Measurements from ENCODE around the gene TRIM38.

TRIM38 gene

GRCh38 chr6:26026833-26027490 is 64.4 kb downstream of the TRIM38 start:
- DNase-seq (ENCODE audit: low read depth in 2 of 2), result peak; percentile 85 to 88

GRCh38 chr6:26027491-26028211 is 65.0 kb downstream of the TRIM38 start:
- no peak for DNase-seq (ENCODE audit: low read depth in 2 of 2)

- DNase-seq (ENCODE audit: low read depth in 2 of 2), result no peak
These were observed 65.7 kb downstream of the TRIM38 start for GRCh38 chr6:26028212-26028745.

- no peak for DNase-seq (ENCODE audit: low read depth in 2 of 2)
These were observed 66.4 kb downstream of the TRIM38 start for GRCh38 chr6:26028746-26029569.

- no peak for DNase-seq (ENCODE audit: low read depth in 2 of 2)
These were observed 66.9 kb downstream of the TRIM38 start for GRCh38 chr6:26029570-26029856.

- DNase-seq (ENCODE audit: low read depth in 2 of 2), result no peak
These were observed 67.5 kb downstream of the TRIM38 start for GRCh38 chr6:26029857-26030653.

- DNase-seq (ENCODE audit: low read depth in 2 of 2), result no peak
These were observed 68.1 kb downstream of the TRIM38 start for GRCh38 chr6:26030716-26031115.

GRCh38 chr6:26031151-26031594 is 68.6 kb downstream of the TRIM38 start:
- DNase-seq (ENCODE audit: low read depth in 2 of 2), result no peak

- peak; percentile 66 to 80 for DNase-seq (ENCODE audit: low read depth in 2 of 2)
These were observed 69.2 kb downstream of the TRIM38 start for GRCh38 chr6:26031595-26032339.

- DNase-seq (ENCODE audit: low read depth in 2 of 2), result peak in 1 of 2 donors; percentile 27
These were observed 69.9 kb downstream of the TRIM38 start for GRCh38 chr6:26032340-26033084.

GRCh38 chr6:26033085-26033940 is 70.7 kb downstream of the TRIM38 start:
- peak in 1 of 2 donors; percentile 59 for DNase-seq (ENCODE audit: low read depth in 2 of 2)

- peak in 1 of 2 donors; percentile 41 for DNase-seq (ENCODE audit: low read depth in 2 of 2)
These were observed 71.3 kb downstream of the TRIM38 start for GRCh38 chr6:26033941-26034354.

- no peak for DNase-seq (ENCODE audit: low read depth in 2 of 2)
These were observed 72.3 kb downstream of the TRIM38 start for GRCh38 chr6:26034905-26035304.

Measured in stimulated activated CD4-positive, alpha-beta T cell treated with anti-CD3 and anti-CD28 coated beads, Interleukin-4, amount 100 ng/mL, for 48 hours (primary cell).